ENCODE results near the gene PRX.
"Not testable (repeated sequence)": the region's sequence is repeated elsewhere in the genome, so short reads cannot be mapped to it uniquely, and the experiment has no call there.

The PRX gene

DNA sequence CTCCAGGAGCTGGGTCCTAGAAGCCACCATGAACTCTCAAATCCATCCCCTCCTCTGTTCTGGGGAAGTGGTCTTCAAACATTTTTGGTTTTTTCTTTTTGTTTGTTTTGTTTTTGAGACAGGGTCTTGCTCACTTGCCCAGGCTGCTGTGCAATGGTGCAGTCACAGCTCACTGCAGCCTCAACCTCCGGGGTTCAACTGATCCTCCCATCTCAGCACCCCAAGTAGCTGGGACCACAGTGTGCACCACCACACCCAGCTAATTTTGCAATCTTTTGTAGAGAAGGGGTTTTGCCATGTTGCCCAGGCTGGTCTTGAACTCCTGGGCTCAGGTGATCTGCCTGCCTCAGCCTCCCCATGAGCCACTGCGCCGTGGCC lies 45.4 kb upstream of the PRX start:
- no peak overlapping the region for H3K9ac ChIP-seq (ENCODE audit: low read depth, low read length)
- no peak for ATAC-seq (ENCODE audit: insufficient read depth, low read depth)

DNA sequence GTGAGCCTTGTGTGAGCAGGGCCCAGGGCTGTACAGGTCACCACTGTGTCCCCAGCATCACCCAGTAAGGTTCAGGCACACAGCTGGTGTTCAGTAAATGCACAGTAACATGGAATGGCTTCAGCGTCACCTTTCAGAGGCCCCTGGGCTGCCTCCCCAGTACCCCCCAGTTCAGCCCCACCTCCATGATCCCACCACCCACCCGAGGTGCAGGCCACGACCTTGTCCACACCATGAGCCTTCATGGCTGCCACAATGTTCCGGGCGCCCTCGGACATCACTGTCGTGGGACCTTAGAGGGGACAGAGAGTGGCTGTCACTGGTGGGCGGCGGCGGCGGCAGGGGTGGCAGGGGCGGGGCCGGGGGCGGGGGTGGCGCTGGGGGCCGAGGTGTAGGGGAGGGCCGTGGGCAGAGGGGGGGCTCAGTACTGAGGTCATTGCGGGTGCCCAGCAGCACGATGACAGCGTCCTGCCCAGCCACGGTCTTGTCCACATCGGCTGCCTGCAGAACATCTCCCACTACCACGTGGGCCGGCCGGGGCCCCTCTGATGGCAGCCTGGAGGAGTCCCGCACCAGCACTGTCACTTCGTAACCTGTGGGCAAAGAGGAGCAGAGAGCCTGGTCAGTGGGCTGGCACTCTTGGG lies 44.9 kb upstream of the PRX start:
- DNase-seq, result no peak
- H4K20me1 ChIP-seq (ENCODE audit: insufficient read depth, low read length), result no peaks in the 10 kb centered on the region
- H3K27ac ChIP-seq (ENCODE audit: low read length), result no peak overlapping the region
- 0 out of 2 replicates have a peak, but pooled peaks cover 4% of the 10 kb centered on the region for H3K36me3 ChIP-seq (ENCODE audit: insufficient read depth, low read length)
- no peak for TF ChIP-seq EZH2 (IDR thresholded peaks at IDR 0.05; ENCODE audit: borderline replicate concordance, low read depth, low read length, severe bottlenecking)
- TF ChIP-seq, protein P1, sequence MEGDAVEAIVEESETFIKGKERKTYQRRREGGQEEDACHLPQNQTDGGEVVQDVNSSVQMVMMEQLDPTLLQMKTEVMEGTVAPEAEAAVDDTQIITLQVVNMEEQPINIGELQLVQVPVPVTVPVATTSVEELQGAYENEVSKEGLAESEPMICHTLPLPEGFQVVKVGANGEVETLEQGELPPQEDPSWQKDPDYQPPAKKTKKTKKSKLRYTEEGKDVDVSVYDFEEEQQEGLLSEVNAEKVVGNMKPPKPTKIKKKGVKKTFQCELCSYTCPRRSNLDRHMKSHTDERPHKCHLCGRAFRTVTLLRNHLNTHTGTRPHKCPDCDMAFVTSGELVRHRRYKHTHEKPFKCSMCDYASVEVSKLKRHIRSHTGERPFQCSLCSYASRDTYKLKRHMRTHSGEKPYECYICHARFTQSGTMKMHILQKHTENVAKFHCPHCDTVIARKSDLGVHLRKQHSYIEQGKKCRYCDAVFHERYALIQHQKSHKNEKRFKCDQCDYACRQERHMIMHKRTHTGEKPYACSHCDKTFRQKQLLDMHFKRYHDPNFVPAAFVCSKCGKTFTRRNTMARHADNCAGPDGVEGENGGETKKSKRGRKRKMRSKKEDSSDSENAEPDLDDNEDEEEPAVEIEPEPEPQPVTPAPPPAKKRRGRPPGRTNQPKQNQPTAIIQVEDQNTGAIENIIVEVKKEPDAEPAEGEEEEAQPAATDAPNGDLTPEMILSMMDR (IDR thresholded peaks at IDR 0.05; ENCODE audit: borderline replicate concordance, extremely low read depth, low read length, poor library complexity, severe bottlenecking), result no peak
- H3K9me3 ChIP-seq (ENCODE audit: insufficient read depth, low read length, severe bottlenecking), result no peaks in the 10 kb centered on the region
- H3K9ac ChIP-seq (ENCODE audit: low read depth, low read length), result no peak overlapping the region
- ATAC-seq (ENCODE audit: insufficient read depth, low read depth), result no peak
- H3K79me2 ChIP-seq (ENCODE audit: insufficient read depth, low read length), result no peaks in the 10 kb centered on the region
- no peak overlapping the region for H3K4me3 ChIP-seq (ENCODE audit: low read depth in 1 of 2, low read length in 2 of 2)
- H2AFZ ChIP-seq (ENCODE audit: low read depth, low read length), result no peak overlapping the region
- H3K27me3 ChIP-seq (ENCODE audit: insufficient read depth, low read length, poor library complexity), result no peaks in the 10 kb centered on the region
- no peaks in the 10 kb centered on the region for H3K4me1 ChIP-seq (ENCODE audit: insufficient read depth, low read length)
- no peak overlapping the region for H3K4me2 ChIP-seq (ENCODE audit: insufficient read depth, low read length)

More for the DNA sequence above, 45.4 kb upstream of the PRX start:
- no peak overlapping the region for H3K4me2 ChIP-seq (ENCODE audit: insufficient read depth, low read length)
- no peak overlapping the region for H3K4me3 ChIP-seq (ENCODE audit: low read depth in 1 of 2, low read length in 2 of 2)
- H2AFZ ChIP-seq (ENCODE audit: low read depth, low read length), result no peak overlapping the region
- H4K20me1 ChIP-seq (ENCODE audit: insufficient read depth, low read length), result no peaks in the 10 kb centered on the region
- no peak for TF ChIP-seq EZH2 (IDR thresholded peaks at IDR 0.05; ENCODE audit: borderline replicate concordance, low read depth, low read length, severe bottlenecking)
- TF ChIP-seq, protein P1 (IDR thresholded peaks at IDR 0.05; ENCODE audit: borderline replicate concordance, extremely low read depth, low read length, poor library complexity, severe bottlenecking), result no peak
- H3K27me3 ChIP-seq (ENCODE audit: insufficient read depth, low read length, poor library complexity), result no peaks in the 10 kb centered on the region
- H3K27ac ChIP-seq (ENCODE audit: low read length), result no peak overlapping the region
- H3K36me3 ChIP-seq (ENCODE audit: insufficient read depth, low read length), result 0 out of 2 replicates have a peak, but pooled peaks cover 4% of the 10 kb centered on the region
- DNase-seq, result no peak
- no peaks in the 10 kb centered on the region for H3K9me3 ChIP-seq (ENCODE audit: insufficient read depth, low read length, severe bottlenecking)
- H3K4me1 ChIP-seq (ENCODE audit: insufficient read depth, low read length), result no peaks in the 10 kb centered on the region
- no peaks in the 10 kb centered on the region for H3K79me2 ChIP-seq (ENCODE audit: insufficient read depth, low read length)

DNA sequence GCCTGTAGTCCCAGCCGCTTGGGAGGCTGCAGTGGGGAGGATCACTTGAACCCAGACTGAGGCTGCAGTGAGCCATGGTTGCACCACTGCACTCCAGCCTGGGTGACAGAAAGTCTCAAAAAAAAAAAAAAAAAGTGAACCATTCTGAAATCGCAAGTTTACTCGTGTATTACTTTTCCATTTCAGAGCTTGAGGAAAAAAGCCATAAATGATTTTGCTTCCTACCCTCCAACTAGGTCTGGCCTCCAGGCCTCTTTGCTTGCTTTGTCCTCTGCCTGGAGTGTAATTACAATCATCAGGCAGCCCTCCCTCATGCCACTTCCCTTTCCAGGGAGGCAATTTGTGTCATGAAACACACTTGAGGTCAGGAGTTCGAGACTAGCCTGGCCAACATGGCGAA lies 43.9 kb upstream of the PRX start:
- 0 out of 2 replicates have a peak, but pooled peaks cover 4% of the 10 kb centered on the region for H3K36me3 ChIP-seq (ENCODE audit: insufficient read depth, low read length)
- no peaks in the 10 kb centered on the region for H3K4me1 ChIP-seq (ENCODE audit: insufficient read depth, low read length)
- no peaks in the 10 kb centered on the region for H3K27me3 ChIP-seq (ENCODE audit: insufficient read depth, low read length, poor library complexity)
- ATAC-seq (ENCODE audit: insufficient read depth, low read depth) (no peak), DNase-seq (no peak)
- no peak overlapping the region for H3K4me3 ChIP-seq (ENCODE audit: low read depth in 1 of 2, low read length in 2 of 2)
- TF ChIP-seq EZH2 (IDR thresholded peaks at IDR 0.05; ENCODE audit: borderline replicate concordance, low read depth, low read length, severe bottlenecking), result no peak
- TF ChIP-seq, protein P1 (IDR thresholded peaks at IDR 0.05; ENCODE audit: borderline replicate concordance, extremely low read depth, low read length, poor library complexity, severe bottlenecking), result no peak
- H3K4me2 ChIP-seq (ENCODE audit: insufficient read depth, low read length), result no peak overlapping the region
- no peak overlapping the region for H2AFZ ChIP-seq (ENCODE audit: low read depth, low read length)
- H4K20me1 ChIP-seq (ENCODE audit: insufficient read depth, low read length), result no peaks in the 10 kb centered on the region
- no peaks in the 10 kb centered on the region for H3K9me3 ChIP-seq (ENCODE audit: insufficient read depth, low read length, severe bottlenecking)
- H3K27ac ChIP-seq (ENCODE audit: low read length), result no peak overlapping the region
- H3K79me2 ChIP-seq (ENCODE audit: insufficient read depth, low read length), result no peaks in the 10 kb centered on the region
- H3K9ac ChIP-seq (ENCODE audit: low read depth, low read length), result no peak overlapping the region

DNA sequence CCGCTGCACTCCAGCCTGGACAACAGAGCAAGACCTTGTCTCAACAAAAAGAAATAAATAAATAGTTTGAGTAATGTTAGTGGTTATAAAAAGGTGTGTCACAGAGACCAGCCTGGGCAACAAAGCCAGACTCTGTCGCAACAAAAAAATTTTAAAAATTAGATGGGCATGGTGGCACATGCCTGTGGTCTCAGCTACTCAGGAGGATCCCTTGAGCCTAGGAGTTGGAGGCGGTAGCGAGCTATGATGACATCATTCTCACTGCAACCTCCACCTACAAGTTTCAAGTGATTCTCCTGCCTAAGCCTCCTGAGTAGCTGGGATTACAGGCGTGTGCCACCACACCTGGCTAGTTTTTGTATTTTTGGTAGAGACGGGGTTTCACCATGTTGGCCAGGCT lies 40.8 kb upstream of the PRX start:
- H2AFZ ChIP-seq (ENCODE audit: low read depth, low read length); H3K9me3 ChIP-seq (ENCODE audit: insufficient read depth, low read length, severe bottlenecking); H3K27me3 ChIP-seq (ENCODE audit: insufficient read depth, low read length, poor library complexity); H3K4me3 ChIP-seq (ENCODE audit: low read depth in 1 of 2, low read length in 2 of 2); H4K20me1 ChIP-seq (ENCODE audit: insufficient read depth, low read length); H3K4me2 ChIP-seq (ENCODE audit: insufficient read depth, low read length); H3K4me1 ChIP-seq (ENCODE audit: insufficient read depth, low read length); H3K79me2 ChIP-seq (ENCODE audit: insufficient read depth, low read length); H3K27ac ChIP-seq (ENCODE audit: low read length); H3K36me3 ChIP-seq (ENCODE audit: insufficient read depth, low read length); ATAC-seq (ENCODE audit: insufficient read depth, low read depth); DNase-seq; H3K9ac ChIP-seq (ENCODE audit: low read depth, low read length): not testable (repeated sequence)
